Activated CD8-positive, alpha-beta T cell treated with anti-CD3 and anti-CD28 coated beads for 36 hours (primary cell): ENCODE data around the gene SPIB. TPM values are rescaled to one million over a fixed set of nuclear protein-coding genes. Genes with fewer than 3 reads are reported as not detected.
"Not testable (repeated sequence)": the region's sequence is repeated elsewhere in the genome, so short reads cannot be mapped to it uniquely, and the experiment has no call there.

ENCODE experiments used
- ATAC-seq: fragments of 200-7000 bp; cut with Tn5 transposase; one replicate; pipeline ENCODE4 v1.10.0; 2021; ENCODE audit warnings: mild to moderate bottlenecking, moderate library complexity
- CTCF ChIA-PET: fragments of 350-600 bp; sonication (Branson Sonifier 250); formaldehyde crosslinking; loops from one replicate; lab custom pipeline; 2021; ENCODE audit warnings: antibody characterized with exemption; lab: Charles Lee
- POLR2A ChIA-PET: fragments of 350-600 bp; sonication (Branson Sonifier 250); formaldehyde crosslinking; loops from one replicate; lab custom pipeline; 2021; ENCODE audit warnings: antibody characterized with exemption; lab: Charles Lee
- DNase-seq: peaks from one replicate; pipeline ENCODE4 v3.0.0-alpha.2; 2020
- H3K27ac Mint-ChIP-seq: one replicate; pipeline ENCODE4 v1.8.0; 2021; ENCODE audit warnings: mild to moderate bottlenecking, mixed read lengths
- H3K27me3 Mint-ChIP-seq: one replicate; pipeline ENCODE4 v1.8.0; 2021; ENCODE audit warnings: mixed read lengths
- H3K36me3 Mint-ChIP-seq: one replicate; pipeline ENCODE4 v1.8.0; 2021; ENCODE audit warnings: low read depth, mixed read lengths
- H3K4me1 Mint-ChIP-seq: one replicate; pipeline ENCODE4 v1.8.0; 2021; ENCODE audit warnings: low read depth, mixed read lengths
- H3K4me3 Mint-ChIP-seq: one replicate; pipeline ENCODE4 v1.8.0; 2021; ENCODE audit warnings: mild to moderate bottlenecking, moderate library complexity, mixed read lengths
- H3K9me3 Mint-ChIP-seq: one replicate; pipeline ENCODE4 v1.8.0; 2021; ENCODE audit warnings: mixed read lengths
- CTCF ChIP-seq: fragments of 200-600 bp; IDR thresholded peaks from one replicate; pipeline ENCODE4 v1.8.0; 2022; ENCODE audit warnings: antibody characterized with exemption, mild to moderate bottlenecking
- intact Hi-C: fragments of 100-400 bp; cut with micrococcal nuclease; formaldehyde crosslinking; loops from one replicate; pipeline ENCODE4 v1.10.0; 2022
- total RNA-seq, 2 experiments: library from RNA; stranded (reverse); gene quantifications; one replicate each; pipeline ENCODE4 v1.2.3, GENCODE V29; 2021

The SPIB gene
- total RNA-seq, 2 experiments from 2014 or later: 0.68 to 1.5 TPM

DNA sequence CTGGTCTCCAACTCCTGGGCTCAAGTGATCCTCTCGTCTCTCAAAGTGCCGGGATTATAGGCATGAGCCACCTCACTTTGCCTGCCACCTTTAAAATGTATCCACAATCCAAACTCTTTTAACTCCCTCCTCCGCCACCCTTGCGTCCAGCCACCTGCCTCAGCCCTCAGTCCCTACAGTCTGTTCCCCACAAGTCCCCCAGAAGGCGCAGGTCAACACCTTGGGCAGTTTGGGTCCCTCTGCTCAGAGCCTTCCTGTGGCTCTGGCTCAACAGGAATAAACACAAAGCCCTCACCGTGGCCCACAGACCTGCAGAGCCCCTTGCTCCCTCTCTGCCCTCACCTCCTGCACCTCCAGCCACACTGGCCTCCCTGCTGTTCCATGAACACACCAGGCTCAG is 50.1 kb downstream of the SPIB start:
- H3K4me3 Mint-ChIP-seq: no peak overlapping the region
- H3K27ac Mint-ChIP-seq: no peak overlapping the region
- H3K36me3 Mint-ChIP-seq: no peaks in the 10 kb centered on the region
- peaks cover 2% of the 10 kb centered on the region for H3K27me3 Mint-ChIP-seq
- no peaks in the 10 kb centered on the region for H3K4me1 Mint-ChIP-seq
- intact Hi-C loops: no loop called here
- no peak for DNase-seq
- POLR2A ChIA-PET: no interaction called here
- no peaks in the 10 kb centered on the region for H3K9me3 Mint-ChIP-seq
- no peak for TF ChIP-seq CTCF
- no peak for ATAC-seq
- CTCF ChIA-PET: interaction anchor here (0.9 kb wide), 1 partner anchor 8 kb away, joined by 3 read pairs; no protein-coding TSS in a partner anchor

DNA sequence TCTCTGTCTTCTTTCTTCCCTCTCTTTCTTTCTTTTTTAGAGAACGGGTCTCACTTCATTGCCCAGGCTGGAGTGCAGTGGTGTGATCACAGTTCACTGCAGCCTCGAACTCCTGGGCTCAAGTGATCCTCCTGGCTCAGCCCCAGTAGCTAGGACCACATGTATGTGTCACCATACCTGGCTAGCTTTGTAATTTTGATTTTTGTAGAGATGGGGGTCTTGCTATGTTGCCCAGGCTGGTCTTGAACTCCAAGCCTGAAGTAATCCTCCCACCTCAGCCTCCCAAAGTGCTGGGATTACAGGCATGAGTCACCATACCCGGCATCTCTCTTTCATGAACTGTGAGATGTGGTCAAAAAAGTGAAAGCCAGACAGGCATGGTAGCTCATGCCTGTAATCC is 54.6 kb downstream of the SPIB start:
- Mint-ChIP-seq H3K4me1 (peaks cover 19% of the 10 kb centered on the region), H3K36me3 (peaks cover 16% of the 10 kb centered on the region)
- H3K9me3 Mint-ChIP-seq, ATAC-seq, H3K4me3 Mint-ChIP-seq, H3K27ac Mint-ChIP-seq, DNase-seq, intact Hi-C loops, H3K27me3 Mint-ChIP-seq: not testable (repeated sequence)
- ChIA-PET POLR2A (interaction anchor here (0.7 kb wide), 1 partner anchor 25 kb away, joined by 4 read pairs; no protein-coding TSS in a partner anchor), CTCF (interaction anchor here (1.4 to 1.5 kb wide), 2 partner anchors 105 to 251 kb away, joined by 3 to 4 read pairs; no protein-coding TSS in a partner anchor)

DNA sequence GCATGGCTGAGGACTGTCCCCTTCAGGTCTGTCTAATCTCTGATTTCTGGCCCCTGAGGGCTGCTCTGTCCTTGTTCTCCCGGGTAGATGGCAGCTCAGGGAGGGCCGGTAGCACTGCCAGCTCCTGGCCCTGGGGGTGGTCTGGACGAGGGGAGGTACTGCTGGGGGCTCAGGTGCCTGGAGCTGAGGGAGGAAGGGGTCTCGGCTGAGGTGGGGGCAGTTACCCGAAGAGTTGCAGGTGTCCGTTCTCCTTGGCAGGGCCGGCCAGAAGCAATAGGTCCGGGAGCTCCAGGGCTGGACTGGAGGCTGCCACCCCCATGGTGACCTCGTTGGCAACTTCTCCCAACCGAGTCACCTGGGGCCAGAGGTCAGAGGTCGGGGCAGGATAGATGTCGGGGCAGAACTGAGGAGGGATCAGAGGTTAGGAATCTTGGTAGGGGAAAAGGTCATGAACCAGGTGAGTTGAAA is 56.4 kb downstream of the SPIB start:
- intact Hi-C loops: no loop called here

DNA sequence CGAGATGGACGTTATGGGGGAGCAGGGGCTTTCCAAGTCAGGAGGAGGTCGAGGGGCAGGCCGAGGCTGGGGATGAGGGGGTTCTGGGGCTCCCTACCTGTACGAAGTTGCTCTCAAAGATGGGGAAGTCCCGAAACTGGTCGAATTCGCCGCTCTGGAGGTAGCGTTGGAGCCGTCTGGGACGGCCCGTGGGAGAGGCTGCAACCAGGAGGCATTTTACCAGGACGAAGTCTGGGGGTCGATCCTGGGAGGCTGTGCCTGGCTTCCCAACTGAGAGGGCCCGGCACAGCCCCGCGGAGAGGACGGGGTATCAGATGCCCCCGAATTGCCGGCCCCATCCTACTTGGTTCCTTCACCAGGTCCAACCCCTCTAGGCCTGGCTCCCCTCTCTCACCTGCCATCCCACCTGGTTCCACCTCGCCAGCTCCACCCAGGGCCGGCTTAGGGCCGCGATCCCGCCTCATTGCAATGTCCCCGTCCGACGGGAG is 57.0 kb downstream of the SPIB start:
- TF ChIP-seq CTCF: no peak
- no peaks in the 10 kb centered on the region for H3K27me3 Mint-ChIP-seq
- peaks cover 23% of the 10 kb centered on the region for H3K4me1 Mint-ChIP-seq
- peak overlapping the region; percentile 99 for H3K4me3 Mint-ChIP-seq
- H3K9me3 Mint-ChIP-seq: no peaks in the 10 kb centered on the region
- intact Hi-C loops: loop anchor here (2.0 kb wide), 1 partner anchor 35 kb away; the partner anchor contains the start of gene JOSD2
- ChIA-PET CTCF (no interaction called here), POLR2A (interaction anchor here (1.2 to 1.7 kb wide), 2 partner anchors 36 to 92 kb away, joined by 3 to 5 read pairs; partner anchors contain the start of gene POLD1)
- peak overlapping the region; percentile 73 for H3K27ac Mint-ChIP-seq
- ATAC-seq (no peak), DNase-seq (no peak)
- peaks cover 22% of the 10 kb centered on the region for H3K36me3 Mint-ChIP-seq

More for the DNA sequence above, 56.4 kb downstream of the SPIB start:
- ChIA-PET CTCF (interaction anchor here (1.1 kb wide), 1 partner anchor 11 kb away, joined by 3 read pairs; no protein-coding TSS in a partner anchor), POLR2A (interaction anchor here (1.1 to 1.7 kb wide), 2 partner anchors 37 kb away, joined by 3 to 5 read pairs; no protein-coding TSS in a partner anchor)
- H3K4me1 Mint-ChIP-seq: peaks cover 23% of the 10 kb centered on the region
- TF ChIP-seq CTCF: no peak
- no peaks in the 10 kb centered on the region for H3K27me3 Mint-ChIP-seq
- H3K9me3 Mint-ChIP-seq: no peaks in the 10 kb centered on the region
- ATAC-seq: no peak
- peaks cover 22% of the 10 kb centered on the region for H3K36me3 Mint-ChIP-seq
- peak overlapping the region; percentile 38 for H3K27ac Mint-ChIP-seq
- peak overlapping the region; percentile 41 for H3K4me3 Mint-ChIP-seq
- DNase-seq: no peak

GRCh38 chr19:50476224-50476906 is 57.6 kb downstream of the SPIB start, which contains the start of the genes EMC10 and GARIN5A:
Gene EMC10 (plus strand): TSS chr19:50476507. CDS start chr19:50476545, 38 bp downstream.
Gene GARIN5A (minus strand): TSS chr19:50476848. CDS start chr19:50476388, 460 bp downstream.
- ChIA-PET CTCF (interaction anchor here (1.0 kb wide), 1 partner anchor 119 kb away, joined by 3 read pairs; no protein-coding TSS in a partner anchor), POLR2A (interaction anchor here (1.1 to 1.7 kb wide), 3 partner anchors 36 to 119 kb away, joined by 3 to 5 read pairs (median 4); partner anchors contain the start of gene POLD1)
- ATAC-seq: peak; percentile 98
- Mint-ChIP-seq H3K27ac (peak within 1 kb of the TSS; percentile 93), H3K27me3 (no peaks in the 10 kb centered on the region), H3K9me3 (no peaks in the 10 kb centered on the region), H3K4me1 (peaks cover 23% of the 10 kb centered on the region), H3K36me3 (peaks cover 25% of the 10 kb centered on the region), H3K4me3 (peak within 1 kb of the TSS; percentile 99)
- no peak for TF ChIP-seq CTCF
- intact Hi-C loops: loop anchor here (2.0 kb wide), 1 partner anchor 34 kb away; the partner anchor contains the start of gene JOSD2
- peak; percentile 98 for DNase-seq
